Measurements from ENCODE around the gene SKA1. TPM values are rescaled to one million over a fixed set of nuclear protein-coding genes. Genes with fewer than 3 reads are reported as not detected.

The SKA1 gene
- total and polyA plus RNA-seq, 2 of the 4 experiments (the other 2 are of a cell fraction): 5.8 to 5.9 TPM

- H3K4me1 ChIP-seq (ENCODE audit: control insufficient read depth, insufficient read depth, low read length): no peaks in the 10 kb centered on the region
- H3K36me3 ChIP-seq (ENCODE audit: control insufficient read depth, insufficient read depth, low read length): no peaks in the 10 kb centered on the region
- H2BK120ac ChIP-seq (ENCODE audit: low read depth, low read length): no peak overlapping the region
- no peak overlapping the region for H3K27ac ChIP-seq (ENCODE audit: insufficient read depth, low read length)
- no peak overlapping the region for H3K4me3 ChIP-seq (ENCODE audit: insufficient read depth, low read depth, low read length)
- POLR2A ChIA-PET (ENCODE audit: unreplicated experiment): no interaction called here
- no peaks in the 10 kb centered on the region for H4K20me1 ChIP-seq (ENCODE audit: insufficient read depth, low read length)
- H3K9me1 ChIP-seq (ENCODE audit: insufficient read depth, low read length): no peaks in the 10 kb centered on the region
- intact Hi-C loops (cut with micrococcal nuclease) (no loop called here), in situ Hi-C loops (cut with MboI; ENCODE audit: low sequenced_read_pairs) (no loop called here), dilution Hi-C loops (cut with HindIII; ENCODE audit: low sequenced_read_pairs, unreplicated experiment) (no loop called here)
- no TSS peak for BruUV-seq (replicated peaks)
- ATAC-seq (ENCODE audit: low read depth): no peak
- H2AFZ ChIP-seq (replicated peaks; ENCODE audit: low read length, poor library complexity): no peak overlapping the region
- H3K9ac ChIP-seq (ENCODE audit: low read depth, low read length): no peak overlapping the region
- no peak overlapping the region for H2AK9ac ChIP-seq (replicated peaks; ENCODE audit: low read depth, low read length, poor library complexity)
- no peak overlapping the region for H4K5ac ChIP-seq (ENCODE audit: low read depth, low read length)
- H3K56ac ChIP-seq (ENCODE audit: extremely low read depth, insufficient read depth, low read length): no peak overlapping the region
- DNase-seq: no peak
- CTCF ChIA-PET: no interaction called here
- H3K14ac ChIP-seq (replicated peaks; ENCODE audit: low read depth, low read length): no peak overlapping the region
- 100% methylated on average over 1 of the region's 7 CpGs; no CpG with 5 or more reads in 1 of the 2 experiments for WGBS, 2 experiments (ENCODE audit: extremely low coverage in 2 of 2, insufficient read length in 1 of 2)
- H3K18ac ChIP-seq (ENCODE audit: low read depth, low read length): no peak overlapping the region
- H2BK15ac ChIP-seq (ENCODE audit: low read depth, low read length): no peak overlapping the region
- no peak overlapping the region for H3K23ac ChIP-seq (ENCODE audit: low read depth, low read length)
- H4K91ac ChIP-seq (ENCODE audit: insufficient read depth, low read depth, low read length): no peak overlapping the region
- H3K27me3 ChIP-seq (ENCODE audit: control insufficient read depth, insufficient read depth, low read length): no peaks in the 10 kb centered on the region; the same call in 1 of the 2 replicates
- no peak overlapping the region for H2BK5ac ChIP-seq (ENCODE audit: low read depth, low read length, poor library complexity, severe bottlenecking)
- H4K8ac ChIP-seq (ENCODE audit: low read depth in 2 of 2, low read length in 2 of 2): no peak overlapping the region
- no peak overlapping the region for H3K4me2 ChIP-seq (ENCODE audit: low read depth, low read length)
- H3K79me1 ChIP-seq (ENCODE audit: low read depth in 1 of 2, low read length in 2 of 2): no peaks in the 10 kb centered on the region
- TF ChIP-seq POLR2A (IDR thresholded peaks at IDR 0.05; ENCODE audit: low read depth, low read length) (no peak), NFE2L2 (IDR thresholded peaks at IDR 0.05; ENCODE audit: low read depth, low read length) (no peak), RCOR1 (IDR thresholded peaks at IDR 0.05; ENCODE audit: insufficient replicate concordance, low read length) (no peak), MXI1 (IDR thresholded peaks at IDR 0.05; ENCODE audit: borderline replicate concordance, low read depth, low read length) (no peak), BHLHE40 (IDR thresholded peaks at IDR 0.05; ENCODE audit: low read depth, low read length) (no peak), SMC3 (IDR thresholded peaks at IDR 0.05; ENCODE audit: low read depth, low read length) (no peak), FOS (IDR thresholded peaks at IDR 0.05; ENCODE audit: low read depth, low read length) (no peak), CTCF (conservative IDR thresholded peaks at IDR 0.05; ENCODE audit: low read depth, low read length) (no peak), MAFK (IDR thresholded peaks at IDR 0.05; ENCODE audit: low read depth, low read length) (no peak), ELK1 (IDR thresholded peaks at IDR 0.05; ENCODE audit: borderline replicate concordance, low read depth, low read length) (no peak), CEBPB (IDR thresholded peaks at IDR 0.05; ENCODE audit: low read depth, low read length) (no peak), RAD21 (IDR thresholded peaks at IDR 0.05; ENCODE audit: low read length) (no peak), MAZ (IDR thresholded peaks at IDR 0.05; ENCODE audit: borderline replicate concordance, low read depth, low read length) (no peak)
- H2AK5ac ChIP-seq (ENCODE audit: low read depth, low read length): no peak overlapping the region
- no peak overlapping the region for H3K4ac ChIP-seq (ENCODE audit: low read depth, low read length)
- no peak overlapping the region for H2BK20ac ChIP-seq (ENCODE audit: low read depth, low read length)
- H3K9me3 ChIP-seq (ENCODE audit: control insufficient read depth, insufficient read depth, low read length): no peaks in the 10 kb centered on the region
Measured at GRCh38 chr18:50334546-50335152, 40.2 kb upstream of the SKA1 start.

Data from IMR-90 (cell line).